Subcutaneous adipose tissue (tissue), 4 donors: ENCODE data around the gene IGSF11. TPM values are rescaled to one million over a fixed set of nuclear protein-coding genes. Genes with fewer than 3 reads are reported as not detected.

Experiments used
- CTCF ChIP-seq: fragments of 450-650 bp; IDR thresholded peaks from one replicate; pipeline ENCODE4 v1.5.1; 2016; ENCODE audit warnings: low read depth, mild to moderate bottlenecking, control low read depth, antibody characterized with exemption, moderate library complexity
- total RNA-seq, 4 donors: library from RNA; depleted of rRNA; stranded (reverse); fragments of >200 nt; gene quantifications; one replicate each; pipeline ENCODE4 v1.1.0, GENCODE V29; 2016

Gene IGSF11
- total RNA-seq, 4 donors from 2014 or later, result 1.5 TPM; not detected in 3

GRCh38 chr3:118986734-118987133, 47.9 kb downstream of the IGSF11 start:
- TF ChIP-seq CTCF, result no peak

- TF ChIP-seq CTCF, result no peak
These were observed 49.9 kb downstream of the IGSF11 start for GRCh38 chr3:118984699-118985098.

GRCh38 chr3:118981494-118982134, 53.0 kb downstream of the IGSF11 start:
- no peak for TF ChIP-seq CTCF

GRCh38 chr3:118980832-118981231, 53.8 kb downstream of the IGSF11 start:
- TF ChIP-seq CTCF, result no peak

- TF ChIP-seq CTCF, result no peak
These were observed 56.3 kb downstream of the IGSF11 start for GRCh38 chr3:118978393-118978758.

GRCh38 chr3:118977671-118978392, 56.8 kb downstream of the IGSF11 start:
- TF ChIP-seq CTCF, result no peak

GRCh38 chr3:118977118-118977517, 57.5 kb downstream of the IGSF11 start:
- no peak for TF ChIP-seq CTCF
